Measurements from ENCODE around the gene KIF17.

GRCh38 chr1:20760322-20760721, 42.5 kb upstream of the KIF17 start:
- TF ChIP-seq TAF1 (IDR thresholded peaks at IDR 0.05; ENCODE audit: low read depth, low read length) (no peak), NRF1 (IDR thresholded peaks at IDR 0.05; ENCODE audit: low read depth, low read length) (no peak)
